ENCODE measurements around the gene SLC44A3. TPM values are rescaled to one million over a fixed set of nuclear protein-coding genes. Genes with fewer than 3 reads are reported as not detected.

The SLC44A3 gene
- total and polyA plus RNA-seq, 2 of the 4 experiments (the other 2 are of a cell fraction), result 0.31 to 0.54 TPM

DNA sequence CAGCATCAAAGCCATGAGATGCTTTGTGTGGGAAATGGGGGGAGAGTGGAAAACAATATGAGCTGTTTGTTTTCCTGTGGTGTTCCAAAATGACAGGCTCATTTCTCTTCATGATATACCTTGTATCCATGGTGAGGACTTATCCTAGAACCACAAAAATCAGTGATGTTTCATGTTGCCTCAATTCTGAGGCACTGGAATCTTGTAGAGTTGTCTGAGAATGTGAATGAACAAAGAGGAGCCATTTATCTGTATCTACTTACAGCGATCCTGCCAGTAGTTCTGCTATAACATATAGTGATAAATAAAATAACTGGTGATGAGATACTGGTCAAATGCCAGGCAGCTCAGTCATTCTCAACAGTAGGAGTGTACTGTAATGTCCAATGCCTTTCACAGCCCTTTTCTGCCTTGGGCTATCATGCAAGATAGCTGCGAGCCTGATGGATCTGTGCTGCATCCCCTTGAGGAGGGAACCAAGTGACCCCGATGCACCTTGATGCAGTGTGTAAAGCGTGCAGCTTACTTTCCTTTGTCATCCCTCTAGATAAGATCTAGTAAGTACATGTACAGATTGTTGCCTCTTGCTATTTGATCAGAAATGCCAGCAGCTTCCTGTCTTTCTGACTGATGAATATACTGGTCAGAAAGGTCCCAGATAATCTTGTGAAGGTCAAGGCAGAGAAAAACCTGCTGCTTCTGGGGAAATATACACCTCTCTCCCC, 52.8 kb downstream of the SLC44A3 start:
- H2AK9ac ChIP-seq (replicated peaks; ENCODE audit: low read depth, low read length, poor library complexity), result no peak overlapping the region
- peak overlapping the region; percentile 39; the same call in 1 of the 2 replicates for H3K4me2 ChIP-seq (ENCODE audit: low read depth, low read length)
- WGBS, 2 experiments (ENCODE audit: extremely low coverage in 2 of 2, insufficient read length in 1 of 2), result no CpG with 5 or more reads among the region's 4 CpGs
- 0 out of 4 replicates have a peak overlapping the region, but pooled peaks of 1 of the 2 experiments have one; percentile 1 for H4K8ac ChIP-seq (ENCODE audit: low read depth in 2 of 2, low read length in 2 of 2)
- H2BK5ac ChIP-seq (ENCODE audit: low read depth, low read length, poor library complexity, severe bottlenecking), result no peak overlapping the region
- H2BK20ac ChIP-seq (ENCODE audit: low read depth, low read length), result 0 out of 2 replicates have a peak overlapping the region, but pooled peaks have one; percentile 3
- H3K79me1 ChIP-seq (ENCODE audit: low read depth in 1 of 2, low read length in 2 of 2), result no peaks in the 10 kb centered on the region
- no peak overlapping the region for H2AFZ ChIP-seq (replicated peaks; ENCODE audit: low read length, poor library complexity)
- no peak overlapping the region for H3K23ac ChIP-seq (ENCODE audit: low read depth, low read length)
- no peak overlapping the region for H2BK120ac ChIP-seq (ENCODE audit: low read depth, low read length)
- POLR2A ChIA-PET (ENCODE audit: unreplicated experiment), result interaction anchor here (0.6 kb wide), 1 partner anchor 14 kb away, joined by 4 read pairs; no protein-coding TSS in a partner anchor
- H3K4ac ChIP-seq (ENCODE audit: low read depth, low read length), result no peak overlapping the region
- H3K56ac ChIP-seq (ENCODE audit: extremely low read depth, insufficient read depth, low read length), result no peak overlapping the region
- no peak overlapping the region for H2BK15ac ChIP-seq (ENCODE audit: low read depth, low read length)
- CTCF ChIA-PET, result interaction anchor here (1.0 kb wide), 1 partner anchor 18 kb away, joined by 4 read pairs; no protein-coding TSS in a partner anchor
- intact Hi-C loops (cut with micrococcal nuclease), result no loop called here
- H3K9me3 ChIP-seq (ENCODE audit: control insufficient read depth, insufficient read depth, low read length), result no peaks in the 10 kb centered on the region
- 0 out of 2 replicates have a peak, but pooled peaks have one; percentile 28 for ATAC-seq (ENCODE audit: low read depth)
- DNase-seq, result peak; percentile 29
- no peaks in the 10 kb centered on the region for H4K20me1 ChIP-seq (ENCODE audit: insufficient read depth, low read length)
- no peak overlapping the region for H4K5ac ChIP-seq (ENCODE audit: low read depth, low read length)
- peaks cover 20% of the 10 kb centered on the region for H3K4me1 ChIP-seq (ENCODE audit: control insufficient read depth, insufficient read depth, low read length)
- peak overlapping the region; percentile 52; the same call in 1 of the 2 replicates for H2AK5ac ChIP-seq (ENCODE audit: low read depth, low read length)
- H3K9me1 ChIP-seq (ENCODE audit: insufficient read depth, low read length), result 0 out of 2 replicates have a peak, but pooled peaks cover 10% of the 10 kb centered on the region
- peak overlapping the region; percentile 50 for H3K18ac ChIP-seq (ENCODE audit: low read depth, low read length)
- H3K14ac ChIP-seq (replicated peaks; ENCODE audit: low read depth, low read length), result peak overlapping the region; percentile 11; the same call in 1 of the 2 replicates
- BruUV-seq (replicated peaks), result no TSS peak
- dilution Hi-C loops (cut with HindIII; ENCODE audit: low sequenced_read_pairs, unreplicated experiment), result no loop called here
- no peak overlapping the region for H3K9ac ChIP-seq (ENCODE audit: low read depth, low read length)
- in situ Hi-C loops (cut with MboI; ENCODE audit: low sequenced_read_pairs), result no loop called here
- no peaks in the 10 kb centered on the region for H3K36me3 ChIP-seq (ENCODE audit: control insufficient read depth, insufficient read depth, low read length)
- H3K27me3 ChIP-seq (ENCODE audit: control insufficient read depth, insufficient read depth, low read length), result no peaks in the 10 kb centered on the region
- no peak overlapping the region for H4K91ac ChIP-seq (ENCODE audit: insufficient read depth, low read depth, low read length)
- H3K27ac ChIP-seq (ENCODE audit: insufficient read depth, low read length), result no peak overlapping the region
- no peak overlapping the region for H3K4me3 ChIP-seq (ENCODE audit: insufficient read depth, low read depth, low read length)
- no peak for TF ChIP-seq RFX5 (IDR thresholded peaks at IDR 0.05; ENCODE audit: low read depth, low read length)
- TF ChIP-seq MXI1 (IDR thresholded peaks at IDR 0.05; ENCODE audit: borderline replicate concordance, low read depth, low read length), result no peak
- no peak for TF ChIP-seq RCOR1 (IDR thresholded peaks at IDR 0.05; ENCODE audit: insufficient replicate concordance, low read length)
- TF ChIP-seq, protein P1, sequence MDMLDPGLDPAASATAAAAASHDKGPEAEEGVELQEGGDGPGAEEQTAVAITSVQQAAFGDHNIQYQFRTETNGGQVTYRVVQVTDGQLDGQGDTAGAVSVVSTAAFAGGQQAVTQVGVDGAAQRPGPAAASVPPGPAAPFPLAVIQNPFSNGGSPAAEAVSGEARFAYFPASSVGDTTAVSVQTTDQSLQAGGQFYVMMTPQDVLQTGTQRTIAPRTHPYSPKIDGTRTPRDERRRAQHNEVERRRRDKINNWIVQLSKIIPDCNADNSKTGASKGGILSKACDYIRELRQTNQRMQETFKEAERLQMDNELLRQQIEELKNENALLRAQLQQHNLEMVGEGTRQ (IDR thresholded peaks at IDR 0.05; ENCODE audit: low read depth, low read length), result no peak
- TF ChIP-seq CEBPB (IDR thresholded peaks at IDR 0.05; ENCODE audit: low read depth, low read length), result no peak
- TF ChIP-seq, protein P2, sequence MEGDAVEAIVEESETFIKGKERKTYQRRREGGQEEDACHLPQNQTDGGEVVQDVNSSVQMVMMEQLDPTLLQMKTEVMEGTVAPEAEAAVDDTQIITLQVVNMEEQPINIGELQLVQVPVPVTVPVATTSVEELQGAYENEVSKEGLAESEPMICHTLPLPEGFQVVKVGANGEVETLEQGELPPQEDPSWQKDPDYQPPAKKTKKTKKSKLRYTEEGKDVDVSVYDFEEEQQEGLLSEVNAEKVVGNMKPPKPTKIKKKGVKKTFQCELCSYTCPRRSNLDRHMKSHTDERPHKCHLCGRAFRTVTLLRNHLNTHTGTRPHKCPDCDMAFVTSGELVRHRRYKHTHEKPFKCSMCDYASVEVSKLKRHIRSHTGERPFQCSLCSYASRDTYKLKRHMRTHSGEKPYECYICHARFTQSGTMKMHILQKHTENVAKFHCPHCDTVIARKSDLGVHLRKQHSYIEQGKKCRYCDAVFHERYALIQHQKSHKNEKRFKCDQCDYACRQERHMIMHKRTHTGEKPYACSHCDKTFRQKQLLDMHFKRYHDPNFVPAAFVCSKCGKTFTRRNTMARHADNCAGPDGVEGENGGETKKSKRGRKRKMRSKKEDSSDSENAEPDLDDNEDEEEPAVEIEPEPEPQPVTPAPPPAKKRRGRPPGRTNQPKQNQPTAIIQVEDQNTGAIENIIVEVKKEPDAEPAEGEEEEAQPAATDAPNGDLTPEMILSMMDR (conservative IDR thresholded peaks at IDR 0.05; ENCODE audit: low read depth, low read length), result no peak
- no peak for TF ChIP-seq RAD21 (IDR thresholded peaks at IDR 0.05; ENCODE audit: low read length)
- no peak for TF ChIP-seq CHD1 (IDR thresholded peaks at IDR 0.05; ENCODE audit: low read depth, low read length)
- no peak for TF ChIP-seq POLR2A (IDR thresholded peaks at IDR 0.05; ENCODE audit: low read depth, low read length)
- TF ChIP-seq, protein P3, sequence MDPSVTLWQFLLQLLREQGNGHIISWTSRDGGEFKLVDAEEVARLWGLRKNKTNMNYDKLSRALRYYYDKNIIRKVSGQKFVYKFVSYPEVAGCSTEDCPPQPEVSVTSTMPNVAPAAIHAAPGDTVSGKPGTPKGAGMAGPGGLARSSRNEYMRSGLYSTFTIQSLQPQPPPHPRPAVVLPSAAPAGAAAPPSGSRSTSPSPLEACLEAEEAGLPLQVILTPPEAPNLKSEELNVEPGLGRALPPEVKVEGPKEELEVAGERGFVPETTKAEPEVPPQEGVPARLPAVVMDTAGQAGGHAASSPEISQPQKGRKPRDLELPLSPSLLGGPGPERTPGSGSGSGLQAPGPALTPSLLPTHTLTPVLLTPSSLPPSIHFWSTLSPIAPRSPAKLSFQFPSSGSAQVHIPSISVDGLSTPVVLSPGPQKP (IDR thresholded peaks at IDR 0.05; ENCODE audit: borderline replicate concordance, low read depth, low read length), result no peak
- no peak for TF ChIP-seq MAFK (IDR thresholded peaks at IDR 0.05; ENCODE audit: low read depth, low read length)
- no peak for TF ChIP-seq FOS (IDR thresholded peaks at IDR 0.05; ENCODE audit: low read depth, low read length)
- no peak for TF ChIP-seq NFE2L2 (IDR thresholded peaks at IDR 0.05; ENCODE audit: low read depth, low read length)
- no peak for TF ChIP-seq MAZ (IDR thresholded peaks at IDR 0.05; ENCODE audit: borderline replicate concordance, low read depth, low read length)

All from IMR-90 (cell line).